Measurements from ENCODE around the gene PNMA6A.
"Not testable (repeated sequence)": the region's sequence is repeated elsewhere in the genome, so short reads cannot be mapped to it uniquely, and the experiment has no call there.

DNA sequence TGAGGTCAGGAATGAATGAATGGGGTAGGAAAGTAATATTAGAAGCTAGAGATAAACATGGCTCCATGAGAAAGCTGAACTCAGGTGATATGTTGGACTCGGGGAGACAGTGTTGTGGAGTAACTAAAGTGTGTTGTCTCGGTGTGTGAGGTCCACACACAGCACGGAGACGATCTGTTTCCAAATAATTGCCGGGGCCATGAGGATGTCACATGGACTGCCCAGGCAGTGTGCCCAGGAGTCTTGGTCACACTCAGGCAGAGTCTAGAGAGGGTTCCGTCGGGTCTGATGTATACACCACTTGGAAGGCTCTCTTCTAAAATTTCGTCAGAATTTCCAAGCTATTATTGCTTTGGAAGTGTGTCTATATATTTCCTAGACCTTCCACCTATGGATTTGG is 48.0 kb downstream of the PNMA6A start:
- TF ChIP-seq, protein P1, sequence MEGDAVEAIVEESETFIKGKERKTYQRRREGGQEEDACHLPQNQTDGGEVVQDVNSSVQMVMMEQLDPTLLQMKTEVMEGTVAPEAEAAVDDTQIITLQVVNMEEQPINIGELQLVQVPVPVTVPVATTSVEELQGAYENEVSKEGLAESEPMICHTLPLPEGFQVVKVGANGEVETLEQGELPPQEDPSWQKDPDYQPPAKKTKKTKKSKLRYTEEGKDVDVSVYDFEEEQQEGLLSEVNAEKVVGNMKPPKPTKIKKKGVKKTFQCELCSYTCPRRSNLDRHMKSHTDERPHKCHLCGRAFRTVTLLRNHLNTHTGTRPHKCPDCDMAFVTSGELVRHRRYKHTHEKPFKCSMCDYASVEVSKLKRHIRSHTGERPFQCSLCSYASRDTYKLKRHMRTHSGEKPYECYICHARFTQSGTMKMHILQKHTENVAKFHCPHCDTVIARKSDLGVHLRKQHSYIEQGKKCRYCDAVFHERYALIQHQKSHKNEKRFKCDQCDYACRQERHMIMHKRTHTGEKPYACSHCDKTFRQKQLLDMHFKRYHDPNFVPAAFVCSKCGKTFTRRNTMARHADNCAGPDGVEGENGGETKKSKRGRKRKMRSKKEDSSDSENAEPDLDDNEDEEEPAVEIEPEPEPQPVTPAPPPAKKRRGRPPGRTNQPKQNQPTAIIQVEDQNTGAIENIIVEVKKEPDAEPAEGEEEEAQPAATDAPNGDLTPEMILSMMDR (IDR thresholded peaks at IDR 0.05) = not testable (repeated sequence)
- TF ChIP-seq POLR2A (IDR thresholded peaks at IDR 0.05) = not testable (repeated sequence)

Data from uterus (tissue), 2 donors.